HG03097 (cell line): Measurements from ENCODE around the gene THSD1.
"Not testable (repeated sequence)": the region's sequence is repeated elsewhere in the genome, so short reads cannot be mapped to it uniquely, and the experiment has no call there.

ENCODE experiments used
- ATAC-seq: cut with Tn5 transposase; IDR thresholded peaks from one replicate; pipeline ENCODE4 v1.9.1; 2021; ENCODE audit not compliant: unreplicated experiment, low FRiP score

The THSD1 gene

GRCh38 chr13:52412128-52412527 is 6.2 kb upstream of the THSD1 start:
- ATAC-seq, result no peak

GRCh38 chr13:52411629-52412028 is 5.7 kb upstream of the THSD1 start:
- ATAC-seq, result peak; percentile 97

DNA sequence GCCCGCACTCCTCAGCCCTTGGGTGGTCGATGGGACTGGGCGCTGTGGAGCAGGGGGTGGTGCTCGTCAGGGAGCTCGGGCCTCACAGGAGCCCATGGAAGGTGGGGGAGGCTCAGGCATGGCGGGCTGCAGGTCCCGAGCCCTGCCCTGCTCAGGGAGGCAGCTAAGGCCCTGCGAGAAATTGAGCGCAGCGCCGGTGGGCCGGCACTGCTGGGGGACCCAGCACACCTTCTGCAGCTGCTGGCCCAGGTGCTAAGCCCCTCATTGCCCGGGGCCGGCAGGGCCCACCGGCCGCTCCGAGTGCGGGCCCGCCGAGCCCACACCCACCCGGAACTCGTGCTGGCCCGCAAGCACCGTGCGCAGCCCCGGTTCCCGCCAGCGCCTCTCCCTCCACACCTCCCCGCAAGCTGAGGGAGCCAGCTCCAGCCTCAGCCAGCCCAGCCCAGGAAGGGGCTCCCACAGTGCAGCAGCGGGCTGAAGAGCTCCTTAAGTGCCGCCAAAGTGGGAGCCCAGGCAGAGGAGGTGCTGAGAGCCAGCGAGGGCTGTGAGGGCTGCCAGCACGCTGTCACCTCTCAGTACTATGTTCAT is 2.2 kb upstream of the THSD1 start:
- ATAC-seq, result not testable (repeated sequence)

DNA sequence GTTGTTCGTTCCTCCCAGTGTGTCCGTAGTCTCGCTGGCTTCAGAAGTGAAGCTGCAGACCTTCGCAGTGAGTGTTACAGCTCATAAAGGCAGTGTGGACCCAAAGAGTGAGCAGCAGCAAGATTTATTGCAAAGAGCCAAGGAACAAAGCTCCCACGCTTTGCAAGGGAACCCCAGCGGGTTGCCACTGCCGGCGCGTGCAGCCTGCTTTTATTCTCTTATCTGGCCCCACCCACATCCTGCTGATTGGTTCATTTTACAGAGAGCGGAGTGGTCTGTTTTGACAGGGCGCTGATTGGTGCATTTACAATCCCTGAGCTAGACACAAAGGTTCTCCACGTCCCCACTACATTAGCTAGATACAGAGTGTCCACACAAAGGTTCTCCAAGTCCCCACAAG is 1.5 kb upstream of the THSD1 start:
- ATAC-seq, result not testable (repeated sequence)

GRCh38 chr13:52406629-52407028 is 657 bp upstream of the THSD1 start:
- no peak for ATAC-seq

DNA sequence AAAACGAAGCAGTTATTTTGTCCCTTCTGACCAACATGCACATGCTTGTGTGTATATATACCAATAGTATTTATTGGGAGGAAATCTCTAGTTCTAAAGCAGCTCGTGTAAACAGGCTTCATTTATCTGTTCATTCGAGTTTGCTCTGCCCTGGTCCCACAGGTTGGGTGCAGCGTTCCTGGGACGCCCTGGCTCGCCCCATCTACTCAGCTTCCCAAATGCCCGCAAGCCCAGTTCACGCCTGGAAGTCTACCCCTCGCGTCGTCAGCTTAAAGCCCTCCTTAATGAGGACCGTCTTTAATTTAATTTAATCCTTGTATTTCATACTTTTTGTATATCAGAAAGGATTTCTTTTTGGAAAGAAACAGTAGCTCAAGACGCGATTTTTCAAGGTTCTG is 604 bp downstream of the THSD1 start:
- no peak for ATAC-seq

GRCh38 chr13:52399708-52400107 is 6.3 kb downstream of the THSD1 start:
- ATAC-seq, result no peak

GRCh38 chr13:52399046-52399445 is 6.9 kb downstream of the THSD1 start:
- ATAC-seq, result no peak

DNA sequence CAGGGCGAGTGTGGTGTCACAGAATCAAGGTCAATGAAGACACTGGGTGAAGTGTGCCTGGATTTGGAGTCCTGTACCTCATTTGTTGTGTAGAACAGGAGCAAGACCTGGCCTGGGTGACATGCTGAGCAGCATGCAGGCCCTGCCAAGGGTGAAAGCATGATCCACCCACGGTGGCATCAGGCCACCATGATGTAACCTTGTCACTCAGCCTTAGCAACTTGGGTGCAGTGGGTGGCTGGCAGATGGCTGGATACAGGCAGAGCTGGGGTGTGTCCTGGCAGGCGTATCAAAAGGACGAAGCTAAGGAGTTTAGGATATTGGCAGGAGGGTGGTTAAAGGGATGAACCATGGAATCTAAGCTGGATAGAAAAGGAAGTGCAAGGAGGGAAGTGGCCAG is 10.3 kb downstream of the THSD1 start:
- no peak for ATAC-seq

- no peak for ATAC-seq
Measured at GRCh38 chr13:52394586-52394985, 11.4 kb downstream of the THSD1 start.

GRCh38 chr13:52393572-52394357 is 12.2 kb downstream of the THSD1 start:
- no peak for ATAC-seq

- no peak for ATAC-seq
Measured at GRCh38 chr13:52387721-52388120, 18.3 kb downstream of the THSD1 start.

DNA sequence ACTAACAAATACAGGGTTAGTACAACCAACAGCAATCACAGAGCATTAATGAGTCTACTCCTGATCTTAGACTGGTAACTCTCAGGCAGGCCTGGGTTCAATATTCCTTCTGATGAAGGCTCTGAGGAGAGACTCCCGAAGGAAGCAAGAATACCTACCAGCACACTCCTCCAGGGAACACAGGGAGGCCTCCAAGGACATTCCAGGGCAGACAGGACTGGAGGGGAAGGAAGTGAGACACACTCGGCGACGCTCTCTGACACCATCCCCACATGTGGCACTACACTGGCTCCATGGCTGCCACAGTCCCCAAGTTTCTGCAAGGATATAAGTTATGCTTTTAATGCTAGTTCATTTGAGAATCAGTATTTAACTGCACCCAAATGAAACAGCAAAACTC is 20.1 kb downstream of the THSD1 start:
- ATAC-seq, result no peak

GRCh38 chr13:52383366-52383765 is 22.6 kb downstream of the THSD1 start:
- no peak for ATAC-seq

GRCh38 chr13:52378312-52378711 is 27.7 kb downstream of the THSD1 start:
- no peak for ATAC-seq

- no peak for ATAC-seq
Measured at GRCh38 chr13:52377898-52378297, 28.1 kb downstream of the THSD1 start.

DNA sequence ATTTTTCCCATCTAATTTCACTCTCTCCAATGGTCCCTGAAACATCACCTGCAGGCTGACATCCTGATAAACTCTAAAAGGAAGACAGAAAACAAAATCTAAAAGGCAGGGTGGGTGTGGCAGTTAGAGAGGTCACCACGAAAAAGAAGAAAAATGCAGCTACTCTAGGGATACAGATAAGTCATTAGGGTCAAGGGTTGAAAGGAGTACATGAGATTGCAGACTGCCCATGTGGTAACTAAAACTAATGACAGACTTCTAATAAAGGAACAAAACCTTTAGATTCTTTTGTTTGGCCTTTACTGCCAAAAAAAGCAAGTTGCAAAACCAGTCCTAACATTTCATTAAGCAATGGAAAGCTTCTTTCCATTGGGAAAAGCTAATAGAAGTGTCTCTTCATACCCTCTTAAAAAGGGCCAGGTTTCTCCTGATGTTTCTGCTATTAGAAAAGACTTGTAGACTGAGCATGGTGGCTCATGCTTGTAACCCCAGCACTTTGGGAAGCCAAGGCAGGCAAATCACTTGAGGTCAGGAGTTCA is 31.0 kb downstream of the THSD1 start:
- ATAC-seq, result no peak

DNA sequence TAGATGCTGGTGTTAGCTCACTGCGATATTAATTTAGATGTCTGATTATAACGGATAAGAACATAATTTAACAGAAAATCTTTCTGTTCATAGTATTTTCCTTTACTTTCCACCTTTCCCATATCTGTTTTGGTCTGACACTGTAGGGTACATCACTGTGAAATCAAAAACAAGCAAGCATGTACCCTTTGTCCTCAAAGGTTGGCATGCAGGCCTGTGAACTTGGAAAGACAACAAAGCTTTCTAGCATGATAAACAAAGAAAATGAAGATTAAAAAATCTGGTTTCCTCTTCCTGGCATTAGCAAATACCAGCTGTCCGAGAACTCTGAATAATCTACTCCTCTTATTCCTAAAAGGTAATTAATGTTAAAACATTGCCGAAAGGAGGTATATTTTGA is 31.6 kb downstream of the THSD1 start:
- no peak for ATAC-seq

GRCh38 chr13:52373277-52373676 is 32.7 kb downstream of the THSD1 start:
- ATAC-seq, result not testable (repeated sequence)

DNA sequence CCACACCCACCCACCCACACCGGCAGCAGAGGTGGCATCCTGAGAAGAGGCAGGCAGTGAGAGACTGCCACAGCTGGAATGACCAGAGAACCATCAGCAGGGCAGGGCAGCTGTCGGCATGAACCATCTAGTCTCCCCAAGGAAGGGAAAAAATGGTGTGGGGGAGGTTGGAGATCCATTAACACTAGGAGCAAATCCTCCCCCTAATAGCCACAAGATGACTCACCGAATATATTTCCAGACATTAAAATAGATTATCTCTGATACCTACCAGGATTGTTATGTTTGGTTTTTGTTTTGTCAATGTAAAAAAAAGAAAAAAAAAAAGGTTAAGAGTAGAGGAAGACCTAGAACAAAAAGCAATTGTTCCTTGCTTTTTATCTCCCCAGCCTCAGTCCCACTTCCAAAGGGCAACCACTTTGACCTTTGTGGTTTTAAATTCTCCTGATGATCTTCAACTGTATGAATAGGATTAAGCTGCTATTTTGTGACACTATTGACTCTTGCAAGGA is 34.2 kb downstream of the THSD1 start:
- ATAC-seq, result no peak

- no peak for ATAC-seq
Measured at GRCh38 chr13:52366291-52366690, 39.7 kb downstream of the THSD1 start.
